Chondrocyte (in vitro differentiated cells): ENCODE measurements around the gene EPS8L3. TPM values are rescaled to one million over a fixed set of nuclear protein-coding genes. Genes with fewer than 3 reads are reported as not detected.

Experiments
- DNase-seq: peaks from one replicate; pipeline ENCODE4 v3.0.0; 2021; ENCODE audit warnings: mixed read lengths, low spot score
- H3K27ac Mint-ChIP-seq: one replicate; pipeline ENCODE4 v1.8.0; 2021; ENCODE audit warnings: mild to moderate bottlenecking, moderate library complexity, mixed read lengths; ENCODE audit not compliant: unreplicated experiment
- H3K27me3 Mint-ChIP-seq: 2 replicates; pipeline ENCODE4 v1.8.0; 2021; ENCODE audit warnings: low read depth, mixed read lengths
- H3K36me3 Mint-ChIP-seq: 2 replicates; pipeline ENCODE4 v1.8.0; 2021; ENCODE audit warnings: low read depth, mixed read lengths
- H3K4me1 Mint-ChIP-seq: 2 replicates; pipeline ENCODE4 v1.8.0; 2021; ENCODE audit warnings: low read depth, mild to moderate bottlenecking, mixed read lengths
- H3K4me3 Mint-ChIP-seq: one replicate; pipeline ENCODE4 v1.8.0; 2021; ENCODE audit warnings: mild to moderate bottlenecking, moderate library complexity, mixed read lengths; ENCODE audit not compliant: unreplicated experiment
- H3K9me3 Mint-ChIP-seq: 2 replicates; pipeline ENCODE4 v1.8.0; 2021; ENCODE audit warnings: low read depth, mixed read lengths
- total RNA-seq: library from RNA; stranded (reverse); gene quantifications from 3 replicates; pipeline ENCODE4 v1.2.1, GENCODE V29; 2021
- TF ChIP-seq, protein P1 (sequence below): fragments of 200-600 bp; sonication (generic); IDR thresholded peaks from 2 replicates; pipeline ENCODE4 v1.5.0; 2021; ENCODE audit warnings: antibody characterized with exemption, mild to moderate bottlenecking, moderate library complexity

Gene EPS8L3
- total RNA-seq, 1 donor from 2014 or later, result not detected

DNA sequence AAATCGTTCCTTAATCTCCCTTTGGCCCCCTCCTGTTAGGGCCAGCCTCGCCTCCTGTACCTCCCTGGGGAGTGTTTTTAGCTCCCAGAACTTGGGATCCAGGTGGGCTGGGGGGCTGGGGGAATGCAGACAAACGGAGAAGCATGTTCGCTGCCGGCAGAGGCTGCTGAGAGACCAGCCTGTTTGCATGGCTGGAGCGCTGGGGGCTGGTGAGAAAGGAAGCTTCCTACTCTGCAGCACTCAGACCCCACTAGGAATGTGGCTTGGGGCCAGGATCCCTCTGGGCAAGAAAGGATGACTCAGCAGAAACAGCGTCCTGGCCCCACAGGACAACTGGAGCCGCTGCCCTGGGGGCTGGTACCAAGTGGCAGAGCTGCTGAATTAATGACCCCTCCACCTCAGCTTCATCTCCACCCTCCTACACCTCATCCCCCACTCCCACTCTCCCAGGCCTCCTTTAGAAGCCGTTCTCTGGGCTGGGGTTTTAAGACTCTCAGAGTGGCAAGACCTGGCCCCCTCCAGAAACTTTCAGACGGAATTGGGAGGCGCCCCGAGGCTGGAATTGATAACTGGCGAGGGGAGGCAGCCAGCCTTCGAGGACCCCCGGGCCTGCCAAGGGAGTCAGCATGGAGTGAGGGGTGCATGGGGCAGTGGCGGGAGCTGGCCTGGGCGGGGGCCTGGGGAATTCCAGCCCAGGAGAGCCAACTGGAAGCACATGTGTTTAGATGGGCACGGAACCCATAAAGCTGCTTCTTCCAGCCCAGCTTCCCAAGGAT is 28.5 kb upstream of the EPS8L3 start:
- no peak overlapping the region for H3K4me3 Mint-ChIP-seq
- peaks cover 60% of the 10 kb centered on the region for H3K4me1 Mint-ChIP-seq

GRCh38 chr1:109791495-109792043 is 27.8 kb upstream of the EPS8L3 start:
- Mint-ChIP-seq H3K27ac (peak overlapping the region; percentile 85), H3K36me3 (no peaks in the 10 kb centered on the region), H3K9me3 (no peaks in the 10 kb centered on the region), H3K4me3 (no peak overlapping the region), H3K4me1 (peaks cover 60% of the 10 kb centered on the region), H3K27me3 (no peaks in the 10 kb centered on the region)
- TF ChIP-seq, protein P1, sequence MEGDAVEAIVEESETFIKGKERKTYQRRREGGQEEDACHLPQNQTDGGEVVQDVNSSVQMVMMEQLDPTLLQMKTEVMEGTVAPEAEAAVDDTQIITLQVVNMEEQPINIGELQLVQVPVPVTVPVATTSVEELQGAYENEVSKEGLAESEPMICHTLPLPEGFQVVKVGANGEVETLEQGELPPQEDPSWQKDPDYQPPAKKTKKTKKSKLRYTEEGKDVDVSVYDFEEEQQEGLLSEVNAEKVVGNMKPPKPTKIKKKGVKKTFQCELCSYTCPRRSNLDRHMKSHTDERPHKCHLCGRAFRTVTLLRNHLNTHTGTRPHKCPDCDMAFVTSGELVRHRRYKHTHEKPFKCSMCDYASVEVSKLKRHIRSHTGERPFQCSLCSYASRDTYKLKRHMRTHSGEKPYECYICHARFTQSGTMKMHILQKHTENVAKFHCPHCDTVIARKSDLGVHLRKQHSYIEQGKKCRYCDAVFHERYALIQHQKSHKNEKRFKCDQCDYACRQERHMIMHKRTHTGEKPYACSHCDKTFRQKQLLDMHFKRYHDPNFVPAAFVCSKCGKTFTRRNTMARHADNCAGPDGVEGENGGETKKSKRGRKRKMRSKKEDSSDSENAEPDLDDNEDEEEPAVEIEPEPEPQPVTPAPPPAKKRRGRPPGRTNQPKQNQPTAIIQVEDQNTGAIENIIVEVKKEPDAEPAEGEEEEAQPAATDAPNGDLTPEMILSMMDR, result no peak
- peak; percentile 61 for DNase-seq

More for the DNA sequence above, 28.5 kb upstream of the EPS8L3 start:
- DNase-seq, result peak; percentile 96
- no peaks in the 10 kb centered on the region for H3K9me3 Mint-ChIP-seq
- no peaks in the 10 kb centered on the region for H3K36me3 Mint-ChIP-seq
- peak overlapping the region; percentile 85 for H3K27ac Mint-ChIP-seq
- H3K27me3 Mint-ChIP-seq, result no peaks in the 10 kb centered on the region
- TF ChIP-seq, protein P1, result peak; percentile 84

GRCh38 chr1:109790735-109791494 is 27.2 kb upstream of the EPS8L3 start:
- Mint-ChIP-seq H3K27me3 (no peaks in the 10 kb centered on the region), H3K27ac (no peak overlapping the region), H3K9me3 (no peaks in the 10 kb centered on the region), H3K36me3 (no peaks in the 10 kb centered on the region), H3K4me1 (peaks cover 65% of the 10 kb centered on the region), H3K4me3 (no peak overlapping the region)
- DNase-seq, result peak; percentile 73
- TF ChIP-seq, protein P1, result peak; percentile 67

- Mint-ChIP-seq H3K4me3 (no peak overlapping the region), H3K27me3 (no peaks in the 10 kb centered on the region), H3K27ac (no peak overlapping the region), H3K36me3 (no peaks in the 10 kb centered on the region), H3K9me3 (no peaks in the 10 kb centered on the region), H3K4me1 (peaks cover 65% of the 10 kb centered on the region)
- DNase-seq, result no peak
- TF ChIP-seq, protein P1, result no peak
Observed at GRCh38 chr1:109790329-109790728, 26.6 kb upstream of the EPS8L3 start.

- Mint-ChIP-seq H3K27ac (no peak overlapping the region), H3K4me3 (no peak overlapping the region), H3K4me1 (peaks cover 70% of the 10 kb centered on the region), H3K36me3 (no peaks in the 10 kb centered on the region), H3K9me3 (no peaks in the 10 kb centered on the region), H3K27me3 (no peaks in the 10 kb centered on the region)
- TF ChIP-seq, protein P1, result no peak
- DNase-seq, result peak; percentile 37
Observed at GRCh38 chr1:109789551-109790180, 25.9 kb upstream of the EPS8L3 start.
